GM18519 (cell line): Measurements from ENCODE around the gene UFM1.
A peak's percentile ranks its signal among the peaks of the same experiment; 100 is the strongest.
"Not testable (repeated sequence)": the region's sequence is repeated elsewhere in the genome, so short reads cannot be mapped to it uniquely, and the experiment has no call there.

Experiments used
- ATAC-seq: cut with Tn5 transposase; IDR thresholded peaks from one replicate; pipeline ENCODE4 v1.9.1; 2021; ENCODE audit warnings: mild to moderate bottlenecking, moderate library complexity; ENCODE audit not compliant: unreplicated experiment, low FRiP score

UFM1 gene

GRCh38 chr13:38363746-38364145 lies 14.1 kb downstream of the UFM1 start:
- ATAC-seq = not testable (repeated sequence)

- ATAC-seq = no peak
Measured at GRCh38 chr13:38365661-38366060, 16.0 kb downstream of the UFM1 start.

GRCh38 chr13:38366954-38367645 lies 17.4 kb downstream of the UFM1 start:
- ATAC-seq = peak; percentile 56

GRCh38 chr13:38369058-38369457 lies 19.4 kb downstream of the UFM1 start:
- no peak for ATAC-seq

- not testable (repeated sequence) for ATAC-seq
Measured at GRCh38 chr13:38370096-38370495, 20.4 kb downstream of the UFM1 start.

- ATAC-seq = no peak
Measured at GRCh38 chr13:38372820-38373383, 23.3 kb downstream of the UFM1 start.

GRCh38 chr13:38376546-38376945 lies 26.9 kb downstream of the UFM1 start:
- ATAC-seq = no peak

GRCh38 chr13:38381890-38382289 lies 32.2 kb downstream of the UFM1 start:
- ATAC-seq = no peak

- no peak for ATAC-seq
Measured at GRCh38 chr13:38382946-38383345, 33.3 kb downstream of the UFM1 start.

GRCh38 chr13:38384171-38384570 lies 34.5 kb downstream of the UFM1 start:
- no peak for ATAC-seq

- ATAC-seq = no peak
Measured at GRCh38 chr13:38385153-38385891, 35.7 kb downstream of the UFM1 start.

GRCh38 chr13:38386421-38386820 lies 36.8 kb downstream of the UFM1 start:
- ATAC-seq = no peak

GRCh38 chr13:38391341-38391740 lies 41.7 kb downstream of the UFM1 start:
- ATAC-seq = no peak

GRCh38 chr13:38394777-38395496 lies 45.3 kb downstream of the UFM1 start:
- ATAC-seq = no peak

GRCh38 chr13:38395497-38395788 lies 45.8 kb downstream of the UFM1 start:
- ATAC-seq = no peak

- no peak for ATAC-seq
Measured at GRCh38 chr13:38398711-38399493, 49.3 kb downstream of the UFM1 start.

GRCh38 chr13:38399535-38399934 lies 49.9 kb downstream of the UFM1 start:
- ATAC-seq = no peak

- ATAC-seq = no peak
Measured at GRCh38 chr13:38401276-38401675, 51.6 kb downstream of the UFM1 start.

- ATAC-seq = no peak
Measured at GRCh38 chr13:38405216-38405615, 55.6 kb downstream of the UFM1 start.

- ATAC-seq = no peak
Measured at GRCh38 chr13:38409771-38410170, 60.1 kb downstream of the UFM1 start.

- no peak for ATAC-seq
Measured at GRCh38 chr13:38412266-38412665, 62.6 kb downstream of the UFM1 start.
